GM13977 (cell line): Measurements from ENCODE around the gene TMEM161B.
"Not testable (repeated sequence)": the region's sequence is repeated elsewhere in the genome, so short reads cannot be mapped to it uniquely, and the experiment has no call there.

Source experiments
- DNase-seq: peaks from one replicate; pipeline ENCODE4 v3.0.0; 2012; ENCODE audit warnings: low spot score
- in situ Hi-C: fragments of 300-500 bp; cut with MboI; formaldehyde crosslinking; loops from one replicate; pipeline ENCODE4 v1.12.0; 2022; ENCODE audit warnings: low sequenced_read_pairs, low pct_unique_long_range_greater_than_20kb, mixed read lengths, inconsistent platforms; ENCODE audit not compliant: unreplicated experiment
- TF ChIP-seq, protein P1 (sequence below): IDR thresholded peaks from 2 replicates; pipeline ENCODE4 v1.5.1; 2012; ENCODE audit warnings: mild to moderate bottlenecking, control low read depth; ENCODE audit not compliant: insufficient read depth; ENCODE audit errors: extremely low read depth, missing control alignments

TMEM161B gene

DNA sequence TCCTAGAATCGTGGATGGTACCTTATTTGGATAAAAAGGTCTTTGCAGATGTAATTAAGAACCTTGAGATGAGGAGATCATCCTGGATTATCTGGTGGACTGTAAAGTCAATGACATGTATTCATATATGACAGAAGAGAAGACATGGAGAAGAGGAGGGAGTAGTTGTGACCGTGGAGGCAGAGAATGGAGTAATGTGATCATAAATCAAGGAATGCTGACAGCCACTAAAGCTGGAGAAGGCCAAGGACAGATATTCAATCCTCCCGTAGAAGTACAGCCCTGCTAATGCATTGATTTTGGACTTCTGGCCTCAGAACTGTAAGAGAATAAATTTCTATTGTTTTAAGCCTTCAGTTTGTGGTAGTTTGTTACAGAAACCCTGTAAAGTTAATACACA is 18.7 kb upstream of the TMEM161B start:
- TF ChIP-seq, protein P1, sequence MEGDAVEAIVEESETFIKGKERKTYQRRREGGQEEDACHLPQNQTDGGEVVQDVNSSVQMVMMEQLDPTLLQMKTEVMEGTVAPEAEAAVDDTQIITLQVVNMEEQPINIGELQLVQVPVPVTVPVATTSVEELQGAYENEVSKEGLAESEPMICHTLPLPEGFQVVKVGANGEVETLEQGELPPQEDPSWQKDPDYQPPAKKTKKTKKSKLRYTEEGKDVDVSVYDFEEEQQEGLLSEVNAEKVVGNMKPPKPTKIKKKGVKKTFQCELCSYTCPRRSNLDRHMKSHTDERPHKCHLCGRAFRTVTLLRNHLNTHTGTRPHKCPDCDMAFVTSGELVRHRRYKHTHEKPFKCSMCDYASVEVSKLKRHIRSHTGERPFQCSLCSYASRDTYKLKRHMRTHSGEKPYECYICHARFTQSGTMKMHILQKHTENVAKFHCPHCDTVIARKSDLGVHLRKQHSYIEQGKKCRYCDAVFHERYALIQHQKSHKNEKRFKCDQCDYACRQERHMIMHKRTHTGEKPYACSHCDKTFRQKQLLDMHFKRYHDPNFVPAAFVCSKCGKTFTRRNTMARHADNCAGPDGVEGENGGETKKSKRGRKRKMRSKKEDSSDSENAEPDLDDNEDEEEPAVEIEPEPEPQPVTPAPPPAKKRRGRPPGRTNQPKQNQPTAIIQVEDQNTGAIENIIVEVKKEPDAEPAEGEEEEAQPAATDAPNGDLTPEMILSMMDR: no peak
- in situ Hi-C loops: no loop called here
- DNase-seq: no peak

DNA sequence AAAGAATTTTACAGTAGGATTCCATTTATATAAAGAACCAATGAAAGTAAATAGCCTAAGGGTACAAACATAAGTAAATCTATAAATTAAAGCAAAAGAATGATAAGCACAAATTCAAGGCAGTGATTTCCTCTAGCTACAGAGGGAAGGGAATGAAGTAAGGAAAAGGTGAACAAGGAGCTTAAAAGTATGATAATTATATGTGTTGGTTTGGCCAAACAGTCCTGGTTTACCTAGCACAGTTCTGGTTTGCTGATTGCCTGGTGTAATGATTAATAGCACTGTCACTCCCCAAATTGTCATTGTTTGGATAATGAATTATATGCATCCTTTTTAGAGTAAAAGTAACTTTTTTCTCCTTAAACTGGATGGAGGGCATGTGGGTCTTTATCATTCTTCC is 15.0 kb upstream of the TMEM161B start:
- in situ Hi-C loops: no loop called here
- DNase-seq: no peak
- TF ChIP-seq, protein P1: no peak

DNA sequence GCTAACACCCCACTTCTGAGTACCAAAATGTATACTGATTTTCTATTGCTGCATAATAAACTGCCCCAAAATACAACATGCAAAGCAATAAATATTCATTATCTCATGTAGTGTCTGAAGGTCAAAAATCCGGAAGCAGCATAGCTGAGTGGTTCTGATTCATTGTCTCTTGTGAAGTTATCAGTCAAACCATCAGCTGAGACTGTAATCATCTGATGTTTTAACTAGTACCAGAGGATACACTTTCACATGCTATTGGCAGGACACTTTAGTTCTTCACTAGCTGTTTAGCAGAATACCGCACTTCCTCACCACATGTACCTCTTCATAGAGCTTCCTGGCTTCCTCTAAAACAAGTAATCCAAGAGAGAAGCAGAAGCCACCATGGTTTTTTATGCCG is 12.7 kb upstream of the TMEM161B start:
- in situ Hi-C loops: no loop called here
- TF ChIP-seq, protein P1: no peak
- DNase-seq: no peak

DNA sequence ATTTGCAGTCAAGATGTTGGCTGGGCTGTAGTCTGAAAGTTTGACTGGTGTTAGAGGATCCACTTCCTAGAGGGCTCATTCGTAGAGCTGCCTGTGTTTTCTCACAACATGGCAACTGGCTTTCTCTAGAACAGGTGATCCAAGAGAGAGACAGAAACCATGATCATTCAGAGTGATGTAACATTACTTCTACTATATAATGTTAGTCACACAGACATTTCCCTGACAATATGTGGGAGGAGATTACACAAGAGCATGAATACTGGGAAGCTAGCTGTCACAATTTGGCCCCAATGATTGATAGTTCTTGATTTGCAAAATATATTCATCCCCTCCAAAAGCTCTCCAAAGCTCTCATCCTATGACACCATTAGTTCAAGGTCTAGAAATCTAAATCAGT is 10.9 kb upstream of the TMEM161B start:
- TF ChIP-seq, protein P1: no peak
- no peak for DNase-seq
- in situ Hi-C loops: no loop called here

DNA sequence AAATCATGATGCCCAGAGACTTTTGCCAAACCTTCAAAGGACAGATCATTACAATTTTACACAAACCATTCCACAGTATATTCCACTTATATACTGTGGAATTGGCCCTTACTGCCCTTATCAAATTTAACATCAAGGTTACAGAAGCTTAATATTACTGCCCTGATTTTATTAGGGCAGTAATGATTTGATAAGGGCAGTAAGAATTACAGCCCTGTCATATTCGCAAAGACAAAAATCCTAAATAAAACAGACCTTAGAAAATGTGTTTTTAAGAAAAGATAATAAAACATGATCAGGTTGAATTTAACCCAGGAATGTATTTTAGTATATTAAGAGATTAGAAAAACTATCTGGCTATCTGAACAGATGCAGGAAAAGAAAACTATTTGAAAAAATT is 7.7 kb upstream of the TMEM161B start:
- TF ChIP-seq, protein P1: no peak
- in situ Hi-C loops: no loop called here

DNA sequence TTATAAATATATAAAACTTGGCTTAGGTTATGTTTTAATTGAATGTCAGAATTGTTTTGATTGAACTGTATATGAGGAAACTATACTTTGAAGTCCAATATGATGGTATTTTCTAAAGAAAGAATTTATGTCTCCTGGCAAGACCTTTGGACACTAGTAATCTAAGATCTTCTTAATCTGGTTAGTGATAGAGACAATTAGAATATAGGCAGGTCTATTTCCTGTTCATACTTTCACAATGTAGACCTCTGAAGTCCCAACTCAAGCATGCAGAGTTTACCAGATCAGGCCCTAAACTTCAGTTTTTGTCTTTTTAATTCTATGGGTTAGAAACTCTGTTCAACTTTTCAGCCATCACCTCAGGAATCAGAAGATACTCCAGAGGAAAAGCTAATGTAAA is 6.9 kb upstream of the TMEM161B start:
- no peak for DNase-seq
- in situ Hi-C loops: no loop called here
- TF ChIP-seq, protein P1: no peak

More for the DNA sequence above, 7.7 kb upstream of the TMEM161B start:
- no peak for DNase-seq

DNA sequence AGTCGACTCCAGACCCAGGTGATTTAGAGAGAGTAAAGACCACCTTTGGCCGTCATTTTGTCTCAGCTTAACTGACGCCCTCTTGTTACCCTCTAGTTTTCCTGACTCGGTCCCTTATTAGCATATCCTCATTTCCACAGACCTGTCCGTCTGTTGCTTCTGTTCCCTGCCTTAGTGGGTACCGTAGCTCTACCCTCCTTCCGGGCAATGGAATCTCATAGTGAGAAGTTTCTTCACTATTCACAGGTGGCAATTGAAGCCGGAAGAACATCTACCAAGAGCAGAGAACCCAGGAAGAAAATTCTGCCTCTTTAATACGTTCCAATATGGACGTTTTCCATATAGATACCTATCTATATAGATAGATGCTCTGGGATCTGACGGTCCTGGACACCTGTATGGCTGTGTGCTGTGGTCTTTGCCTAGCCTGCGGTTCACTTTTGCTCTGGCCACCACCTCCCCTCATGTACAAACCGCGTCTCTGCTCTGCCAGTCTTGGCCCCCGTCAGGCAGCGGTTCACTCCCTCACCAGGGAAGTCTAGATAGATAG is 652 bp upstream of the TMEM161B start:
- TF ChIP-seq, protein P1: no peak
- in situ Hi-C loops: no loop called here
- no peak for DNase-seq

DNA sequence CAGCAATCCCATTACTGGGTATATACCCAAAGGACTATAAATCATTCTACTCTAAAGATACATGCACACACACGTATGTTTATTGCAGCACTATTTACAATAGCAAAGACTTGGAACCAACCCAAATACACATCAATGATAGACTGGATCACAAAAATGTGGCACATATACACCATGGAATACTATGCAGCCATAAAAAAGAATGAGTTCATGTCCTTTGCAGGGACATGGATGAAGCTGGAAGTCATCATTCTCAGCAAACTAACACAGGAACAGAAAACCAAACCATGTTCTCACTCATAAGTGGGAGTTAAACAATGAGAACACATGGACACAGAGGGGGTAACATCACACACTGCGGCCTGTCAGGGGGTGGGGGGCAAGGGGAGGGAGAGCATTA is 4.1 kb downstream of the TMEM161B start:
- in situ Hi-C loops, DNase-seq: not testable (repeated sequence)
